Activated T-cell treated with anti-CD3 and anti-CD28 coated beads, Interleukin-2, amount 50 U/mL, for 1 hour (primary cell): Measurements from ENCODE around the gene STOML1.
A peak's percentile ranks its signal among the peaks of the same experiment; 100 is the strongest.
"Not testable (repeated sequence)": the region's sequence is repeated elsewhere in the genome, so short reads cannot be mapped to it uniquely, and the experiment has no call there.

Source experiments
- DNase-seq: peaks from one replicate; pipeline ENCODE4 v3.0.0-alpha.2; 2020

STOML1 gene

DNA sequence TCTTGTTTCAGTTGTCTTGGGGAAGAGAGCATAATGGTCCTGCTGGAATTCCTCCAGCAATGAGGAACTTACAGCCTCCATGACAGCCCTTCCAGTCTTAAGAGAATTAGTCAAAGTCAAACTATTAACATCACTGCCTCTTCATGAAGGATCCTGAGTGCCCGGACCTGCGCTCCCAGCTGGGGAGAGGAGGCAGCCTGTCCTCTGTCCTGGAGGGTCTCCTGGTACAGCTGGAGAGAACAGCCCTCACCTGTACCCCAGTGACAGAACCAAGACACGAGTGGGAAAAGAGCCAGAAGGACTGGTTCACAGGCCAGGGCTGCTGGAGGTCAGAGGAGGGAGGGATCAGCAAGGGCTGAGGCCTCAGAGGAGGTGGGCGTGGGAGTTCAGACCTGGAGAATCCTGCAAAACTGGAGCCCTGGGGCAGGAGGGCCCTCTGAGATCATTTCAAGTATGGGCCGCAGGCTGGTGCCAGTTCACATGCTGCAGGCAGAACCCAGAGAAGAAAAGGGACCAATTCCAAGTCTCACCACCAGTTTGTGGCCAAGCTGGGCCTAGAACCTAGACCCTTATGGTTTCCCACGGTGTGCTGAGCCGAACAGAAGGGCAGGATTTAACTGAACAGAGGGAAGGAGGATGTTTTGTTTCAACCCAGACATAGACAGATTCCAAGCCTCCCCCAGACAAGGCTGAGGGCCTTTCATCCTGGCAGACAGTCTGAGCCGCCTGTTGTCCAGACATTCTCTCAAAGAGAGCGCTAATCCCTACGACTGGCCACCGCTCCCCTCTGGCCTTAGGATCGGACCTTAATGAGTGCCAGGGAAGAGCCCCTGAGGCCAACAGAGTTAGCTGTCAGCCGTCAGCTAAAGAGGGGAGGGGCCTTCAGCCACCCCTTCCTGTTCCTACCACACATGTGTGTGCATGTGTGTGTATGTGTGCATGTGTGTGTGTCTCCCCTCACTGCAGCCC is 47.6 kb downstream of the STOML1 start:
- no peak for DNase-seq

DNA sequence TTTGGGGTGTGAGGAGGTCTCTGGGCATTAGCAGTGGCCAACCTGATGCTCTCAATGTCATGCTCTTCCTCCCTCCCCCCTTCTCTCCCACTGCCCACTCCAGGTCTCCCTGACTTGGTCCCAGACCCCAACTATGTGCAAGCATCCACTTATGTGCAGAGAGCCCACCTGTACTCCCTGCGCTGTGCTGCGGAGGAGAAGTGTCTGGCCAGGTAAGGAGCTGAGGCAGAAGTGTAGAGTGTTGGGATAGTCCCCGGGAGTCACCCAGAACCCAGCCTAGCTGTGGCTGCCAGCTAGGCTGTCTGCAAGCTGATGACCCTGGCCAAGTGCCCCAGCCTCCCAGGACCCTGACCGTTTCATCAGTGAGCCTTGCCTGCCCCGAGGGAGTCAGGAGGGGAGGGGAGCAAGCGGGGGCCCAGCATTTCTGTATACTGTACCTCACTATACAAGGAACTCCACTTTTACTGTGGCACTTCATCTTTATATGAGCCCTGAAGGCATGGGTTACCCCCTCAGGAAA is 49.3 kb downstream of the STOML1 start:
- no peak for DNase-seq

DNA sequence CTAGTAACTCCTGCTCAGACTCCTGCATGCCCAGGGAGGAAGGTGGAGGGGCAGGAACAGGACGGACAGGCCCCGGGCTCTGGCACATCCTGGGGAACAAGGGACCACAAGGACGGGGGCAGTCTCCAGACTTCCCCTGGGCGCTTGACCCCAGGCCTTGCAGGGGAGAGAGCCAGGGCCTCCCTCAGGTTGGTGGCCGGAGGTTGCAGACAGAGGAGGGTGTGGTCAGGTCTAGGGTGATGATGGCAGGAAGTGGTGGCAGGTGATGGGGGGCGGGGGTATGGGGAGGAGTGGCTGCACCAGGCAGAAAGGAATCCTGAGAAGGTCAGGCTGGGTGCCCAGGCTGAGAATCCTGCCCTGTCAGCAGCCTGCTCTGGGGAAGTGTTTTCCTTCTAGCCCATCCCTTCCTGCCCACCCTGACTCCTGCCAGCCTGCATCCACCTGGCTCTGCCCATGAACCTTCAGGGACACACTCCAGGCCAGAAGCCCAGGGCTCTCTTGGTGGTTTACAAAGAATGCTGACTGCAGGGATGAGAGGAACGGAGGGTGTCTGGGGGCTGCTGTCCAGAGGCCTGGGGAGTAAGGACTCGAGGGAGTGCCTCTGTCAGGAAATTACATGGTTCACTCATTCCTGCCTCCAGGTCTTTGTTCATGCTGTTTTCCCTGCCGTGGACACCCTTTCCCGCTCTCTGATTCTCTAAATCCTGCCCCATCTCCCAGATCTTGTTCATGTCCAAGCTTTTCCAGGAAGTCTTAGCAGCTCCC is 50.0 kb downstream of the STOML1 start:
- DNase-seq = peak; percentile 33

DNA sequence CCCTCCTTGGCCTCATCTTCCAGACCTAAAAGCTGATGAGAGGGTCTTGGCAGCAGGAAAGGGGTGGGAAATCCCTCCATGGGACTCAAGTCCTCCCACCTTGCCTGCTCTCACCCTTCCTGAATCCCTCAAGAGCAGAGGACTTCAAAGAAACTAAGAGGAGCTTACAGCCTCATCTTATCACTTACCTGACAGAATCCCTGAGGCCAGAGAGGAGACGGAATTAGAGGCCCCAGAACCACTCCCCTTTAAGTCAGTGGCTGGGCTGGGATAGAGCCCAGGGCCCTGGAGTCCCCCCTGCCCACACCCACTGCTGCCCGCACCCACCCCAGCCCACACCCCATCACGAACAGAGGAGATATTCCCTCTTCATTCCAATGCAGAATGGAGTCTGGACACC is 50.6 kb downstream of the STOML1 start:
- DNase-seq = no peak

DNA sequence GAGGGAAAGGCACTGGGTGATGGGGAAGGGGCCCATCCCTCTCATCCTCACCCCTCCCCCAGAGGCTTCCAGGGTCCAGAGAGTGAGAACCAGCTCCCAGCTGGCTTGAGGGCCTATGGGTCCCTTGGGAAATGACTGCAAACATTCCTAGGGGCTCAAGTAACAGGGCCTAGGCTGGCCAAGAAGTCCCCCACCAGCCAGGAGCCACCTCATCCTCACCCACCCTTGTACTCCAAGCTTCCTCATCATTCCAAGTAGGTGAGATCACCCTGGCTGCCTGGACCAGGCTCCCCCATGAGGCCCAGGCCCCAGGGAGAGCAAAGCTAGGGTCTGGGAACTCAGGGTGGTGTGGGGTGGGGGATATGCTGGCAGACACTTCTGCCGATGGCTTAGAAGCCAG is 51.1 kb downstream of the STOML1 start:
- DNase-seq = no peak

- no peak for DNase-seq
Observed at GRCh38 chr15:73940061-73940981, 51.8 kb downstream of the STOML1 start.

DNA sequence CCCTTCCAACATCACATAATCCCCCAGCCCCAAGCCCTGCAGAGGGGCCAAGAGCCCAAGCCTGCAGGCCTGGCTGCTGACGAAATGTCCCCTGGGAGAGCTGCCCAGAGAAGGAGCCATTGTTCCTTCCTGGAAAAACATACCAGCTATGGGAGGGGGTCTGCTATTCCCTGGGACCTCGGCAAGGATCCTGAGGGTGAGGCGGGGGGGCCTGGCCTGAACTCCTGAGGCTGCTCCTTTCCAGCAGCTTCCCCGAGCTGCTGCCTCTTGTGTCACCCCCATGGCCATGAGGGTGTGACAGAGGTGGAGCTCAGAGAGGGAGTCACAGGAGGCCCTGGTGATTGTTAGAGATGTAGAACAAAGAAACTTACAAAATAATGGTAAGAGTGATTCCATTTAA is 53.0 kb downstream of the STOML1 start:
- DNase-seq = no peak

DNA sequence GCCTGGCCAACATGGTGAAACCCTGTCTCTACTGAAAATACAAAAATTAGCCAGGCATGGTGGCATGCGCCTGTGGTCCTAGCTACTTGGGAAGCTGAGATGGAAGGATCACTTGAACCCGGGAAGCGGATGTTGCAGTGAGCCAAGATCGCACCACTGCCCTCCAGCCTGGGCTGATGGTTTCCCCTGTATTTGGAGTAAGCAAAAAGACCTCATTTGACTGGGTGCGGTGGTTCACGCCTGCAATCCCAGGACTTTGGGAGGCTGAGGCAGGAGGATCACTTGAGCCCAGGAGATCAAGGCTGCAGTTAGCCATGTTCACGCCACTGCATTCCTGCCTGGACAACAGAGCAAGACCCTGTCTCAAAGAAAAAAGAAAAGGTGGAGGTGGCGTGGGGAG is 53.6 kb downstream of the STOML1 start:
- DNase-seq = not testable (repeated sequence)

DNA sequence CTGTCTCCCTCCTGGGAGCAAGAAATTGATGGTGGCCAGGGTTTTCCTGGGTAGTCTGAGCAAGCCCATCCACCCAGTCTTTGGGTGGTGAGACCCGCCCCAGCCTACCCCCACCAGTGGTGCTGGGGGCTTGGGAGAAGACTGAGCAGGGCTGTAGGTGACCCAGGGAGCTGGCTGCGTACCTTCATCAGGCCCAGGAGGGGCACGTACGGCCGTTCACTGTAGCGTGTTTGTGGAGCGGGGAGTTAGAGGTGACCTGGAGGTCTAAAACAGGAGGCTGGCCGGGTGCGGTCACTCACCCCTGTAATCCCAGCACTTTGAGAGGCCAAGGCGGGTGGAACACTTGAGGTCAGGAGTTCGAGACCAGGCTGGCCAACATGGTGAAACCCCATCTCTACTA is 54.4 kb downstream of the STOML1 start:
- DNase-seq = no peak

GRCh38 chr15:73937296-73937695 is 54.8 kb downstream of the STOML1 start:
- DNase-seq = no peak

GRCh38 chr15:73936588-73937290 is 55.4 kb downstream of the STOML1 start:
- no peak for DNase-seq

- DNase-seq = no peak
Observed at GRCh38 chr15:73936181-73936580, 55.9 kb downstream of the STOML1 start.

- DNase-seq = no peak
Observed at GRCh38 chr15:73935547-73935946, 56.5 kb downstream of the STOML1 start.

DNA sequence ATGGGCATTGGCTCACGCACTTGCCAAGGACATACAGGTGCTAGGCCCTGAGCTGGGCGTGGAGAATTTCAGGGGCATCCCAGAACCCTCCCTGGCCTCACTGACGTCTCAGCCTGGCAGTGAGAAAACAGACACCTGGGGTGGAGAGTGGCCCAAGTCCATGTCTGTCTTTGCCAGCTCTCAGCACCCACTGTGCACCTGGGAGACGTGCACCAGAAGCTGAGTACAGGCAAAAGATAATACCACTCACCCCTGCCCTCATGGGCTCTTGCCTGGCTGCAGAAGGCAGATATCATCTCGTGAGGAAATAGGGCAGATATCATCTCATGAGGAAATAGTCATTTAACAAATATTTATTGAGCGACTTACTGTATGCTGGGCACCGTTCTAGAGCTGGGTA is 57.8 kb downstream of the STOML1 start:
- no peak for DNase-seq

- DNase-seq = no peak
Observed at GRCh38 chr15:73932381-73933191, 59.5 kb downstream of the STOML1 start.

DNA sequence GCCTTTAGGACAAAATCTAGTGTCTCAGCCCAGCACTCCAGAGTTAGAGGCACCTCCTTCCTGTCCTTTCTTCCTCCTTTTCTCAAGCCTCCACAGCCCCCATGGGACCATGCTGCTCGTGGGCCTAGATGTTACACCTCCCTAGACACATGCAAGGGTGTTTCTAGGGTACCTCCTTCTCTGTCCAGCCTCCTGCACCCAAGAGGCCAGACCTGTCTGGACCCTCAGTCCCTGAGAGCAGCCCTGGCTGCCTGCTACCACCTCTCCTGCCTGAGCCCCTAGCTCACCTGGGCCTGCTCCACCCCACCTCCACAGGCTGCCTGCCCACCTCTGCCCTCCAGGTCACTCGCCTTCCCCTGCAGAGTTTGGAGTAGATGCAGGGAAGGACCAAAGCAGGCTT is 60.7 kb downstream of the STOML1 start:
- DNase-seq = no peak

- DNase-seq = no peak
Observed at GRCh38 chr15:73930790-73931281, 61.3 kb downstream of the STOML1 start.

DNA sequence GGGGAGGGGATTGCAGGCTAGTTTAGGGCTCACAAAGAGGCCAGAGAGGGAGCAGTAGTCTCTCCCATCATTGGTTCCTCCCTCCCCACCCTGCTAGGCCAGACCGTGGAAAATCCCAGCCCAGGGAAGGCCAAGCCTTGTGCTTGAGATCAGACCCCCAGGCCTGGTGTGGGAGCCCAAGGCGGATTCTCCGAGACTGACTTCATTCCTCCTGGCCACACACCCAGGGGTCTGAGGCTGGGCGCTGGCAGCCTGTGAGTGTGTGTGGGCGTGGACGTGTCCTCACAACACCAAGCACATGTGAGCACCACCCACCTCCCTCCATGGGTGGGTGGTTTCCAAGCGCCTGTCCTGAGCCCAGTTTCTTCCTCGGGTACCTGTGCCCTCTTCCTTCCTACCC is 61.7 kb downstream of the STOML1 start:
- no peak for DNase-seq

GRCh38 chr15:73928971-73929627 is 63.0 kb downstream of the STOML1 start:
- DNase-seq = no peak
